ENCODE data around the gene PDE8A.

DNA sequence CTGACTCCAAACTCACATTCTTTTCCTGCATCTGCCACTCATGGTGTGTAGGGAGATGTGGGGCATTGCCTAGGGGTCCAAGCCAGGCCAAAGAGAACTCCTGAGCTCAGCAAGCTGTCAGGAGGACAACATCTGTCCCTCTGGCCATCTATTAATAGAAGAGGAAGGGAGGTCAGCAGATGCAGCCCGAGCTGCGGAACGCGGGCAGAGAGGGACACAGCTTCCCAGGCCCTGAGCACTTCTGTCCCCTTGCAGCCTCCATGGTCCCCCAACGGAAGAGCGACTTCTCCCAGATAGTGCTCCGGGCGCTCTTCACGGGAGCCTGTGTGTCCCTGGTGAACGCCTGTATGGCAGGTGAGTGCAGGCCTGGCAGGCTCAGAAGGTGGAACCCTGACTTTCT lies 37.3 kb upstream of the PDE8A start:
- TF ChIP-seq EZH2 (IDR thresholded peaks at IDR 0.05; ENCODE audit: borderline replicate concordance, low read length), result no peak
- TF ChIP-seq, protein P1, sequence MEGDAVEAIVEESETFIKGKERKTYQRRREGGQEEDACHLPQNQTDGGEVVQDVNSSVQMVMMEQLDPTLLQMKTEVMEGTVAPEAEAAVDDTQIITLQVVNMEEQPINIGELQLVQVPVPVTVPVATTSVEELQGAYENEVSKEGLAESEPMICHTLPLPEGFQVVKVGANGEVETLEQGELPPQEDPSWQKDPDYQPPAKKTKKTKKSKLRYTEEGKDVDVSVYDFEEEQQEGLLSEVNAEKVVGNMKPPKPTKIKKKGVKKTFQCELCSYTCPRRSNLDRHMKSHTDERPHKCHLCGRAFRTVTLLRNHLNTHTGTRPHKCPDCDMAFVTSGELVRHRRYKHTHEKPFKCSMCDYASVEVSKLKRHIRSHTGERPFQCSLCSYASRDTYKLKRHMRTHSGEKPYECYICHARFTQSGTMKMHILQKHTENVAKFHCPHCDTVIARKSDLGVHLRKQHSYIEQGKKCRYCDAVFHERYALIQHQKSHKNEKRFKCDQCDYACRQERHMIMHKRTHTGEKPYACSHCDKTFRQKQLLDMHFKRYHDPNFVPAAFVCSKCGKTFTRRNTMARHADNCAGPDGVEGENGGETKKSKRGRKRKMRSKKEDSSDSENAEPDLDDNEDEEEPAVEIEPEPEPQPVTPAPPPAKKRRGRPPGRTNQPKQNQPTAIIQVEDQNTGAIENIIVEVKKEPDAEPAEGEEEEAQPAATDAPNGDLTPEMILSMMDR (conservative IDR thresholded peaks at IDR 0.05 in 1 of 2, IDR thresholded peaks at IDR 0.05 in 1 of 2; ENCODE audit: extremely low read depth in 1 of 2, insufficient read depth in 1 of 2, low read depth in 1 of 2, low read length in 2 of 2), result no peak
